Pancreas (tissue), 10 donors: Measurements from ENCODE around the gene DAND5. TPM values are rescaled to one million over a fixed set of nuclear protein-coding genes. Genes with fewer than 3 reads are reported as not detected.

Experiments
- ATAC-seq, 4 donors: fragments of 200-7000 bp; cut with Tn5 transposase; one replicate each; pipeline versions ENCODE4 v1.8.0 to v1.9.1; 2020; ENCODE audit warnings: mild to moderate bottlenecking in 4 of 4, moderate library complexity in 4 of 4
- DNase-seq, 6 donors: peaks; one replicate each; pipeline ENCODE4 v3.0.0-alpha.2; 2020
- FAIRE-seq: peaks from 2 replicates; lab custom pipeline; 2012; peaks lifted over from hg19 to GRCh38; lab: Jason Lieb, UNC
- H3K27ac ChIP-seq, 4 donors: fragments of 200-600 bp; sonication (generic); 1 replicate in 3 of 4; 2 replicates in 1 of 4; pipeline versions ENCODE4 v1.5.0 to v1.8.0; 2020
- H3K27me3 ChIP-seq, 4 donors: fragments of 200-600 bp; one replicate each; pipeline ENCODE4 v1.8.0; 2021
- H3K36me3 ChIP-seq, 3 donors: fragments of 200-600 bp; sonication (generic) in 1 of 3; one replicate each; pipeline versions ENCODE4 v1.5.0 to v1.8.0; 2020 to 2021
- H3K4me1 ChIP-seq, 3 donors: fragments of 200-600 bp; one replicate each; pipeline ENCODE4 v1.8.0; 2021
- H3K4me3 ChIP-seq, 4 donors: fragments of 200-600 bp; sonication (generic) in 2 of 4; one replicate each; pipeline versions ENCODE4 v1.5.0 to v1.8.0; 2020 to 2021
- H3K9me3 ChIP-seq, 4 donors: fragments of 200-600 bp; one replicate each; pipeline ENCODE4 v1.8.0; 2021
- CTCF ChIP-seq, 4 donors: fragments of 200-600 bp; sonication (generic) in 3 of 4; IDR thresholded peaks; one replicate each; pipeline versions ENCODE4 v1.5.0 to v1.8.0; 2021; ENCODE audit warnings: antibody characterized with exemption in 4 of 4
- WGBS, 2 donors: extraction: QIAGEN DNeasy Blood & Tissue Kit; methylation state at CpG; one replicate each; pipeline ENCODE4 v1.1.7; 2013; 5-methylcytosine and 5-hydroxymethylcytosine counted together
- intact Hi-C, 3 donors: fragments of 100-400 bp; cut with DNase I; formaldehyde crosslinking; loops; one replicate each; pipeline versions ENCODE4 v1.11.1 to v1.14.2; 2022
- polyA plus RNA-seq, 2 donors: library from polyadenylated mRNA; stranded (reverse); fragments of 200-250 nt; gene quantifications; one replicate each; pipeline ENCODE4 v1.2.3, GENCODE V29; 2013
- total RNA-seq, 6 donors: library from RNA; stranded (reverse); fragmentation: NEBNext Ultra II Directional in 4 of 6; extraction: Animal tissue kit (Norgen Biotek cat#: 25700) in 4 of 6; gene quantifications; one replicate each; pipeline versions ENCODE4 v1.2.1 to v1.2.4, GENCODE V29; 2021 to 2023
- donor health status: healthy with polysubstance abuse.
- donor health status: DM: no; HTN: no; CAD: no; lungs with moderate emphysema.
- donor health status: DM: no; HTN: no; CAD: no.
- donor health status: control.
- donor health status: control.
- donor health status: Bipolar disorder and iron deficiency.
- donor health status: DM: yes; HTN: yes; CAD: no.
- donor health status: DM: no; HTN: no; CAD: no.
- donor health status: DM: no; HTN: no; CAD: no.
- donor health status: DM: yes; HTN: yes; CAD: no.

DAND5 gene
- total and polyA plus RNA-seq, 8 donors, result 0.12 to 0.23 (median 0.14) TPM; not detected in 4

GRCh38 chr19:12945479-12946091 is 23.8 kb upstream of the DAND5 start, which contains the start of gene RAD23A:
Gene RAD23A (plus strand): TSS chr19:12945862. CDS start chr19:12945949, 87 bp downstream.
- Histone ChIP-seq H3K27me3 (no peaks in the 10 kb centered on the region), H3K4me3 (peak within 1 kb of the TSS; percentile 76 to 93 (median 84)), H3K27ac (peak within 1 kb of the TSS; percentile 82 to 90 (median 86)), H3K4me1 (peaks cover 12 to 24% (median 12%) of the 10 kb centered on the region in 3 donors), H3K9me3 (no peaks in the 10 kb centered on the region), H3K36me3 (peaks cover 9 to 70% (median 41%) of the 10 kb centered on the region in 3 donors)
- DNase-seq (peak; percentile 95 to 100 (median 100)), FAIRE-seq (no peak), ATAC-seq (peak; percentile 90 to 95 (median 94))
- TF ChIP-seq CTCF (IDR thresholded peaks at IDR 0.05), result no peak
- 0 to 1% methylated on average over 49 to 61 of the region's 62 CpGs for WGBS, 2 donors
- intact Hi-C loops, result no loop called here

- WGBS, 2 donors, result 0 to 1% methylated on average over 25 to 40 of the region's 40 CpGs
- DNase-seq, result peak; percentile 58 to 88 (median 76)
- no peak for TF ChIP-seq CTCF (IDR thresholded peaks at IDR 0.05)
- intact Hi-C loops, result no loop called here
- Histone ChIP-seq H3K4me3 (peak overlapping the region; percentile 76 to 93 (median 84)), H3K4me1 (peaks cover 7 to 24% (median 9%) of the 10 kb centered on the region in 3 donors), H3K9me3 (no peaks in the 10 kb centered on the region), H3K27me3 (no peaks in the 10 kb centered on the region), H3K27ac (peak overlapping the region; percentile 82 to 90 (median 86)), H3K36me3 (peaks cover 4 to 68% (median 37%) of the 10 kb centered on the region in 3 donors)
- no peak for FAIRE-seq
- ATAC-seq, result peak; percentile 69 to 83 (median 80)
These were observed 23.2 kb upstream of the DAND5 start for GRCh38 chr19:12946092-12946721.

DNA sequence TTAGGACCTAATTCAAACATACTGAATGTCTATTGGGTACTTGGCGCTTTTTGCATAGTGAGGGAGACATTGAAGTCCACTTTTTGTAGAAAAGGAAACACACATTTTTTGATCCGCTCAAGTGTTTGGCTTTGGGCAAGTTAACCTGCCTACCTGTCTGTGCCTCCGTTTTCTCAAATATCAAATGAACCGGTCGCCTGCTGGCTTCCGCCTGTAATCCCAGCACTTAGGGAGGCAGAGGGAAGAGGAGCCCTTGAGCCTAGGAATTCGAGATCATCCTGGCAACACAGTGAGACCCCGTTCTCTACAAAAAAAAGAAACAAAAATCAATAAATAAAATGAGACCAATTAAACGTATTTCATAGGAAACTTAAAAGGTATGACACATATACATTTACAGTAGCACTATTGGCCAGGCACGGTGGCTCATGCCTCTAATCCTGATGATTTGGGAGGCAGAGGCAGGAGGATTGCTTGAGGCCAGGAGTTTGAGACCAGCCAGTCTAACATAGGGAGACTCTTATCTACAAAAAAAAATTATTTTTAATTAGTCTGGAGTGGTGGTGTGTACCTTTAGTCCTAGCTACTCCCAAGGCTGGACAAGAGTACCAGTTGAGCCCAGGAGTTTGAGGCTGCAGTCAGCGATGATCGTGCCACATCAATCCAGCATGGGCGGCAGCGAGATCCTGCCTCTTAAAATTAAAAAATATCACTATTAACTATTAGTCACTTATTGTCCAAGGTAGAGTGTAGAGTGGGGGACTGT is 22.5 kb upstream of the DAND5 start:
- DNase-seq (no peak), ATAC-seq (no peak), FAIRE-seq (no peak)
- TF ChIP-seq CTCF (IDR thresholded peaks at IDR 0.05), result no peak
- intact Hi-C loops, result no loop called here
- peak overlapping the region in 3 of 4 donors; percentile 81 to 93 (median 86) for H3K4me3 ChIP-seq
- WGBS, 2 donors, result 53 to 64% methylated on average over 14 of the region's 14 CpGs
- H3K4me1 ChIP-seq, result peaks cover 7 to 19% (median 9%) of the 10 kb centered on the region in 3 donors
- no peaks in the 10 kb centered on the region for H3K9me3 ChIP-seq
- peak overlapping the region in 2 of 4 donors; percentile 87 to 90 for H3K27ac ChIP-seq
- peaks cover 4 to 68% (median 40%) of the 10 kb centered on the region in 3 donors for H3K36me3 ChIP-seq
- no peaks in the 10 kb centered on the region for H3K27me3 ChIP-seq

DNA sequence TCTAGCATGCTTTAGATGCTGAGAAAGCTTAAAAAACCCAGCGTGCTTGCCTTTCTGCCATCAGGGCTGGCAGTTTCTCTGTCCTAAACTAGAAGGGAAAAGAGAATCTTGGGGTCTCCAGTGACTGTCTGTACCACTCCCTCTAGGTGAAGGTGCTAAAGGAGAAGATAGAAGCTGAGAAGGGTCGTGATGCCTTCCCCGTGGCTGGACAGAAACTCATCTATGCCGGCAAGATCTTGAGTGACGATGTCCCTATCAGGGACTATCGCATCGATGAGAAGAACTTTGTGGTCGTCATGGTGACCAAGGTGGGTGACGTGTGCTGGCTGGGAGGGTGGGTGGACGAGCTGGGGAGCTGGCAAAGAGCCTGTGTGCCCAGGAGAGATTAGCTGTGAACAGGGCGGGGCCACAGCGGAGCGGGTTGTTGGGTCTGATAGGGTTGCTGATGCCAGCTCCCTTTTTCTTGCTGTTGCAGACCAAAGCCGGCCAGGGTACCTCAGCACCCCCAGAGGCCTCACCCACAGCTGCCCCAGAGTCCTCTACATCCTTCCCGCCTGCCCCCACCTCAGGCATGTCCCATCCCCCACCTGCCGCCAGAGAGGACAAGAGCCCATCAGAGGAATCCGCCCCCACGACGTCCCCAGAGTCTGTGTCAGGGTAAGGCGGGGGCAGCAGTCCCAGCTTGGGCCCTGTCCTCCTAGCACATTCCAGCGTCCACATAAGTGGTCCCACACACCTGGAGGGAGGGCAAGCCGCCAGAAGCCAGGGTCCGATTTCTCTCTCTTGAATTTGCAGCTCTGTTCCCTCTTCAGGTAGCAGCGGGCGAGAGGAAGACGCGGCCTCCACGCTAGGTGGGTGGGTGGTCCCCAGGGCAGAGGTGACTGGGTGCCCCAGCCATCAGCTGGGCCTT is 21.4 kb upstream of the DAND5 start:
- Histone ChIP-seq H3K9me3 (no peaks in the 10 kb centered on the region), H3K4me3 (no peak overlapping the region), H3K36me3 (peaks cover 4 to 60% (median 40%) of the 10 kb centered on the region in 3 donors), H3K27ac (no peak overlapping the region), H3K27me3 (no peaks in the 10 kb centered on the region), H3K4me1 (peaks cover 7 to 17% (median 9%) of the 10 kb centered on the region in 3 donors)
- FAIRE-seq (no peak), DNase-seq (peak in 3 of 6 donors; percentile 31 to 75 (median 61)), ATAC-seq (no peak)
- 74 to 79% methylated on average over 27 to 28 of the region's 28 CpGs for WGBS, 2 donors
- TF ChIP-seq CTCF (IDR thresholded peaks at IDR 0.05), result no peak
- intact Hi-C loops, result no loop called here
